ENCODE data around the gene NEUROG2.
"Not testable (repeated sequence)": the region's sequence is repeated elsewhere in the genome, so short reads cannot be mapped to it uniquely, and the experiment has no call there.

NEUROG2 gene

DNA sequence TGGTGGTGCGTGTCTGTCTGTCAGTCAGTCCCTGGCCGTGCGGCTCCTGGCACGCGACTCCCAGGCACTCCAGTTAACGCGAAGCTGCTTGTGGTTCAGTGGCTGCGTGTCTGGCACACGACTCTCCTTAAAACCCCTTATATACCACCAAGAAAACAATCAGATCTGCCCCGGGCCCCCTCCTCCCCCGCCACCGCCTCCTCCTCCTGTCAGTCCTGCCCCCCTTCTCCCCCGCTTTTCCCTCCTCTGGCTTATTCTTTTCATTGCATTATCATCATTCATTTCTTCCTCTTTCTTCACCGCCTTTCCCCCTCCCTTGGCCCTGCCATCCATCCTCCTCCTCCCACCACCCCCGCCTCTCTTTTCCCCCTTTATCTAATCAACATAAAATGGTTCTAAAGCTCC lies at the start of gene NEUROG2:
TSS of gene NEUROG2 (minus strand) at position 115 of the 405 bp plus-strand sequence. CDS start 705 bp downstream, outside the sequence.
- no peak for DNase-seq

- DNase-seq, result no peak
These were observed 48.8 kb upstream of the NEUROG2 start for GRCh38 chr4:112564706-112565270.

DNA sequence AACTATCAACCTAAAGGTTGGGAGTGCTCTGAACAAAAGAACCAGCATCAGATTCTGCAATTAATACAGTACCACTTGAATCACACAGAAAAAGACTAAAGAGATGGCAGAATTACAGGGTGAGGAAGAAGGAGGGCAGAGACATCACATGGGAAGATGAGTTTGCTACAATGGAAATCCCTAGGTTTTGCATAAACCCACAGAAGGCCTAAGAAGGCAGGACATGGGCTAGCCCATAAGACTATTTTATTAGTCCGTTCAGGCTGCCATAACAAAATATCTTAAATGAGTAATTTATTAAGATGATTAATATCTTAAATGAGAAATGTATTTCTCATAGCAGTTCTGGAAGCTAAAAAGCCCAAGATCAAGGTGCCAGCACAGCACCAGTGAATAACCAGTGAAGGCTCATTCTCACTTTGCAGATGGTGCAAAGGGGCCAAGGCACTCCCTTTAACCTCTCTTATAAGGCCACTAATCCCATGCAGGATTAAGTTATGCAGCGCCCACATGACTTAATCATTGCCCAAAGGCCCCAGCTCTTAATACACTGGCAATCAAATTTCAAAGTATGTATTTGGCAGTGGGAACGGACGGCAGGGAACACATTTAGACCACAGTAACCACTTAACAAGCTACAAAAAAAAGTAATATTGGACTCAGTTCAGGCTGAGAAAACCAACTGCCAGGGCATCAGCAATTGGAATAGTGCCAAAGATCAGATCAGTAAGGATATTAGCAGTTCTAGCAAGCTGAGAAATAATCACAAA lies 47.6 kb upstream of the NEUROG2 start:
- no peak for DNase-seq

- no peak for DNase-seq
These were observed 46.4 kb upstream of the NEUROG2 start for GRCh38 chr4:112562254-112562879.

DNA sequence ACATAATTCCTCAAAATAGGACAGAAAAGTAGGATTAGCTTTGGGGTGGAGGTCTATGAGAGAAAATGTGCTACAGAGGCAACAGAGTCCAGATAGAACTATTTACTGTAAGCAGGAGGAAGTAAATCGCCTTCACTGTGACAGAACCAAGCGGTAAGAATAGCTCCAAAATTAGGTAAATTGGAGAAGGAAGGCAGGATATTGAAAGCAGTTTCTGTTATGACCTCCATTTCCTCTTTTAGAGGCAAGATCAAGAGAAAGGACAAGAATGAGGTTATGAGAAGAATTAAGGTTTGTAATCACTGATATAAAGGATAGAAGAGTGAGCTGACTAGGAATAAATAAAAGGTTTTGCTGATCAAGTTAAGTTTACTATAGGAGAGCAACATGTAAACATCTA lies 44.1 kb upstream of the NEUROG2 start:
- no peak for DNase-seq

GRCh38 chr4:112559053-112559452 lies 43.1 kb upstream of the NEUROG2 start:
- no peak for DNase-seq

DNA sequence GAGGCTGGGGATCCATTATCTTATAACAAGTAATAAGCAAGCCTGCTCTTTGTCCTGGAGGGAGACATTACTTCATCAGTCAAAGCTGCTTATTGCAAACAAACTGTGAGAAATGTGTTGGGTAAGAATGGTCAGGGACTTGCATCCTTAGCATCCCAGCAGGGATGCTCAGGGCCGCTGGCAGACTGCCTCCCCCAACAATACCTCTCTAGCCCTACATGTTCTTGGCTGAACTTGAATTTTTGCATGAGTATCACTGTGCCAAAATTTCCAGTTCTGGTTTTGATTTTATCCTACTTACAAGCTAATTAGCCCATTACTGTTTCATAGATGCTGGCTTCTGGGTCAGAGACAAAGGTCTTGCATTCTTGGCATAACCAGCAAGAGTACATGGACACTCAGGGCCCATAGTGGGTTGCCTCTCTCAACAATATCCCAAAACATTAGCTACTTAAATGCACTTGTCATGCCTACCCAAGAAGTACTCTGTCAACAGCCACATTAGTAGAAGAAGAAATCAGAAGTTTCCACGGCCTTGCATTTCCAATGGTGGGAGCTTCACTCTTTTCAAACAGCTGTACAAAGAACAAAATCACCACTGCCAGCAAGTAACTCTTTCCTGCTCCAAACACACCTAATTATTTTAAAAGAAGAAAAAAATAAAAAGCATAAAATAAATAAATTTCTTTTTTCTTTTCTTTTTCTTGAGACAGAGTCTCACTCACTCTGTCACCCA lies 41.9 kb upstream of the NEUROG2 start:
- DNase-seq, result no peak

DNA sequence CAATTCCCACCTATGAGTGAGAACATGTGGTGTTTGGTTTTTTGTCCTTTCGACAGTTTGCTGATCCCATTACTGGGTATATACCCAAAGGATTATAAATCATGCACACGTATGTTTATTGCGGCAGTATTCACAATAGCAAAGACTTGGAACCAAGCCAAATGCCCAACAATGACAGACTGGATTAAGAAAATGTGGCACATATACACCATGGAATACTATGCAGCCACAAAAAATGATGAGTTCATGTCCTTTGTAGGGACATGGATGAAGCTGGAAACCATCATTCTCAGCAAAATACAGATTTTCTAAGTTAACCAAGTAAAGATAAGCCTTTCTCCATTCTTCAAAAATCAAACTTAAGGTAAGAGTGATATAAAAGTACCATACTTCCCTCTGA lies 38.3 kb upstream of the NEUROG2 start:
- not testable (repeated sequence) for DNase-seq

GRCh38 chr4:112552668-112553067 lies 36.7 kb upstream of the NEUROG2 start:
- DNase-seq, result no peak

- DNase-seq, result no peak
These were observed 34.7 kb upstream of the NEUROG2 start for GRCh38 chr4:112550728-112551127.

DNA sequence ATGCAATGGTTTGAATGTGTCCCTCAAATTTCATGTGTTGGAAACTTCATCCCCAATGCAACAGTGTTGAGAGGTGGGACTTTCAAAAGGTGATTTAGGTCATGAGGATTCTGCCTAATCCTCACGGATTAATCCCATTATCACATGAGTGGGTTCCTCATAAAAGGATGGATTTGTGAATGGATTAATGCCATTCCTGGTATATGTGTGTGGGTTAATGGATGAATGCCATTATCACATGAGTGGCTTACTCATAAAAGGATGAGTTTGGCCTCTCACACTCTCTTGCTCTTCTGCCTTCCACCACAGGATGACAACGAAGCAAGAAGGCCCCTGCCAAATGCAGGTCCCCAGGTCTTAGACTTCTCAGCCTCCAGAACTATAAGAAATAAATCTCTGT lies 30.5 kb upstream of the NEUROG2 start:
- DNase-seq, result no peak

DNA sequence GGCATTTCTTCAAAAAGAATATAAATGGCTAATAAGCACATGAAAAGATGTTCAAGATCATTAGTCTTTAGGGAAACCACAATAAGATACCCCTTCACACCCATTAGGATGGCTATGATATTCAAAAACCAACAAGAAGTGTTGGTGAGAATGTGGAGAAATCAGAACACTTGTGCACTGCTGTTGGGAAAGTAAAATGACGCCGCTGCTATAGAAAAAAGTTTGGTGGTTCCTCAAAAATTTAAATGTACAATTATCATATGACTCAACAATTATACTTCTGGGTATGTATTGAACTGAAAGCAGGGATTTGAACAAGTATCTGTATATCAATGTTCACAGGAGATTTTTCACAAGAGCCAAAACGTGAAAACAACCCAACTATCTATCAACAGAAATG lies 29.4 kb upstream of the NEUROG2 start:
- DNase-seq, result no peak

GRCh38 chr4:112540695-112541094 lies 24.7 kb upstream of the NEUROG2 start:
- DNase-seq, result no peak

DNA sequence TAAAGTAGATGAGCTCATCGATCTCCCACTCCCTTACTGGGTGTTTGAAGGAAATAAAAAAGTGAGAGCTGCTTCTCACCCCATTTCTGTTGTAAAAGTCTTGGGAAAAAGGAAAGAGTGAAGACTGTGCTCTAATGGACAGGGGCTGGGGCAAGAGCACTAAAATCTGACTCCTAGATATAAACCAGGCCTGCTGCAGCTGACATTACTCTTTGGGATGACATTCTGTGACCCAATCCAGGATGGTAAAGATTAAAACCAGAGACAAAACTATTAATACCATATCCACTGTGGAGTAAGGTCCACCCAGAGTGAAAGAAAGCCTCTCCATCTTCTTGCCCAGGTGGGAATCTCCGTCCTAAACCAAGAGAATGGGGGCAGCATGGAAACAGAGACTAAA lies 20.1 kb upstream of the NEUROG2 start:
- no peak for DNase-seq

DNA sequence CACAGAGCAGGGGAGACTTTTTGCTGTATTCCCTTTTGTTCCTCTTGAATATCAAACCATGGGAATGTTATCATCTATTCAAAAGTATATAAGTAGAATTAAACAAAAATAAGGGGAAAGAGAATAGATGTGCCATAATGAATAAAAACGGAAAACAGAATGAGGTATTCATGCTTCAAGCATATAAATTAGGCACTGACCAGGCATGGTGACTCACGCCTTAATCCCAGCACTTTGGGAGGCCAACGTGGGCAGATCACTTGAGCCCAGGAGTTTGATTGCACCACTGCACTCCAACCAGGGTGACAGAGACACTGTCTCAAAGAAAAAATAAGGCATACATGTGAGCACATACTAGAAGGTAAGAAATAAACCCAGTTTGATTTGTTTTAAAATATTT lies 16.3 kb upstream of the NEUROG2 start:
- no peak for DNase-seq

DNA sequence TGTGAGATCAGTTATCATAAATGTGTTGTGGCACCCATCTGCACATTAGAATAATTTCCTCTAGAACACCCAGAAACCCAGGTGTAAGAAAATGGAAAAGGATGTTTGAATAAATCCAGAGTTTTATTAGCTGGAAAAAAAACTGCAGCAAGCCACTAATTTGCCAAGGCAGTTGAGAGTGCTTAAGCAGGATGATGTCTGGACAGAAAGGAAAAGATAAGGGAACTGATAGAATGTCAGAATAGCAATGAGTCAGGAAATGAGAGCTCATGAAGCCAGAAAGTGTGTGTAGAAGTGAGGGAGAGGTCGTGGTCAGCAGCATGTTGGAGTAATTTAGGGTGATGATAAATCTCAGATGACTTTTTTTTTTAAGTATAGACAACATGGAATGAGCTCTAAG lies 15.2 kb upstream of the NEUROG2 start:
- DNase-seq, result no peak

DNA sequence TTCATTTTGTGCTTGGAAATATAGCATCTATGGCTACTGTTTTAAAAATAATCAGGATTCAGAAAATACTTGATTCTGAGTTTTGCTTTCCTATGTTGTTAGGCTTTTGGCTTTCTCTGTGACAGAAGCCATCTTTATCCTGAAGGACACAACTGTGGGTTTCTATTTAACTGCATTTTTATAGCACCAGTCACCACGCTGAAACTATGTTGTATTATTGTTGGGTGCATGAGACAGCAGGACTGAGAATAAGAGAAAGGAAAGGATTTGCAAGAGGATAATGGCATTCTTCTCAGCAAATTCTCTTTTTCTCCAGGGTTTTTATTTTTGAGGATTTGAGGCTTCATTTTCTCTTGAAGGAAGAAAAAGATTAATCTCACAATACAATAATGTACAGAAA lies 10.1 kb upstream of the NEUROG2 start:
- DNase-seq, result no peak

DNA sequence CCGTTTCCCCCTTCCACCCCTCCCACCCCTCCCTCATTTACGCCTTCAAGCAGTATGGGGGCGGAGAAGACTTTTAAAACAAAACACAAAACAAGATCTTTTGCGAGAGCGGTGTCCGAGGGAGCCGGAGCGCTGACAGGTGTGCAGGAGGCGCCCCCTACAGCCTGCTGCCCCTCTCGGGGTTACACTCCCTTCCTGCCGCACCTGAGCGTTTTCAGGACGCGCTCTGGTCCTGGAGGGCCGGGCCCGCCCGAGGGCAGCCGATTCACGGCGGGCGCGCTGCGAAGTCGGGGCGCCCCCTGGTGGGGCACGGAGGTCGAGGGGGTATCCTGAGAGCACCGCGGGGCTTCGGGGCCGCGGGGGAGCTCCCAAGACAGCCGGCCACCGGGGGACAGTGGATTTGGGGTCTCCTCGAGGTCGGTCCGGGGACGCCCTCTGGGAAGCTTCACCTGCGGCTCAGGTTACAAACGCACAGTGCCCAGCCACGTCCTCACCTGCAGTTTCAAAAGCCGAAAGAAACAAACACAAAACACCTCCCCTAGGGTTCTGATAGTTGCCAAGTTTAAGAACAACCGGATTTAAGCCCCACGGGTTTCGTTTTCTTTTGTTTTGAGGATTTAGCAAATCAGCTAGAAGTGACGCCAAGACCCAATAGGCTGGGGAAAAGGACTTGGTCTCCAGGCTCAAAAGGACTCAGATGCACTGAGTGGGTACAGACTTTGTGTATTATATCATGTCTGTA lies 8.0 kb upstream of the NEUROG2 start:
- peak; percentile 68 to 84 (median 79) for DNase-seq

- peak in 1 of 3 experiments; percentile 44 for DNase-seq
These were observed 7.2 kb upstream of the NEUROG2 start for GRCh38 chr4:112523008-112523721.

DNA sequence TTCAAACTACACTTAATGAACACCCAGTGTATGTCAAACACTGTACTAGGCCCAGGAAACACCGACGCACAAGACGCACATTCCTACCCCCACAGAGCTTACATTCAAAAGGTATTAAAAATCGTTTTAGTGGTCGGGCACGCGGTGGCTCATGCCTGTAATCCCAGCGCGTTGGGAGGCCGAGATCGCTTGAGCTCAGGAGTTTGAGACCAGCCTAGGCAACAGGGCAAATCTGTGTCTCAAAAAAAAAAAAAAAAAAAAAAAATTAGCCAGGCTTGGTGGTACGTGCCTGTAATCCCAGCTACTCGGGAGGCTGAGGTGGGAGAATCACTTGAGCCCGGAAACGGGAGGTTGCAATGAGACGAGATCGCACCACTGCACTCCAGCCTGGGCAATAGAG lies 6.5 kb upstream of the NEUROG2 start:
- not testable (repeated sequence) for DNase-seq

- no peak for DNase-seq
These were observed 5.4 kb upstream of the NEUROG2 start for GRCh38 chr4:112521123-112522023.
